Rectal smooth muscle tissue (tissue), 1 donor: ENCODE measurements around the gene BPHL.
"Not testable (repeated sequence)": the region's sequence is repeated elsewhere in the genome, so short reads cannot be mapped to it uniquely, and the experiment has no call there.

Source experiments
- H3K27ac ChIP-seq: one replicate; pipeline ENCODE4 v1.7.0; 2013; ENCODE audit warnings: low read depth, low read length, inconsistent platforms
- H3K27me3 ChIP-seq: one replicate; pipeline ENCODE4 v1.7.0; 2013; ENCODE audit warnings: low read length; ENCODE audit not compliant: control insufficient read depth, insufficient read depth
- H3K36me3 ChIP-seq: one replicate; pipeline ENCODE4 v1.7.0; 2013; ENCODE audit warnings: low read length; ENCODE audit not compliant: control insufficient read depth, insufficient read depth
- H3K4me1 ChIP-seq: one replicate; pipeline ENCODE4 v1.7.0; 2013; ENCODE audit warnings: low read length; ENCODE audit not compliant: control insufficient read depth, insufficient read depth
- H3K4me3 ChIP-seq: one replicate; pipeline ENCODE4 v1.7.0; 2013; ENCODE audit warnings: low read length
- H3K9ac ChIP-seq: one replicate; pipeline ENCODE4 v1.7.0; 2013; ENCODE audit warnings: low read length

Gene BPHL

DNA sequence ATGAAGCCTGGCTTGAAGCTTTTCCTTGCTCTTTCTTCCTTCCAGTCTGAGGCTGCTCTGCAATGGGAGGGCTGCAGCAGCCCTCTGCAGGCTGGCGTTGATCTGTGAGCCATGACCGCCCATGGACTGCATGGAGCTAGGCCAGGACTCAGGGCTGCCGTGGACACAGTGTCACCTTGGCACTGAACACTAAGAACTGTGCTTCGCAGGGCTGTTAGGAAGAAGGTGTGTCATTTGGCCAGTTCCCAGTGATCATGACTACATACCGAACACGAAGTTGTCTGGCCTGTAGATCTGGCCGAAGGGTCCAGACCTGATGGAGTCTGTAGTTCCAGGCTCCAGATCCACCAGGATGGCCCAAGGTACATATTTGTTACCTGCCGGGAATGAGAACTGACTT, 60.2 kb downstream of the BPHL start:
- H3K4me3 ChIP-seq, H3K27ac ChIP-seq, H3K4me1 ChIP-seq, H3K27me3 ChIP-seq, H3K36me3 ChIP-seq, H3K9ac ChIP-seq: not testable (repeated sequence)

DNA sequence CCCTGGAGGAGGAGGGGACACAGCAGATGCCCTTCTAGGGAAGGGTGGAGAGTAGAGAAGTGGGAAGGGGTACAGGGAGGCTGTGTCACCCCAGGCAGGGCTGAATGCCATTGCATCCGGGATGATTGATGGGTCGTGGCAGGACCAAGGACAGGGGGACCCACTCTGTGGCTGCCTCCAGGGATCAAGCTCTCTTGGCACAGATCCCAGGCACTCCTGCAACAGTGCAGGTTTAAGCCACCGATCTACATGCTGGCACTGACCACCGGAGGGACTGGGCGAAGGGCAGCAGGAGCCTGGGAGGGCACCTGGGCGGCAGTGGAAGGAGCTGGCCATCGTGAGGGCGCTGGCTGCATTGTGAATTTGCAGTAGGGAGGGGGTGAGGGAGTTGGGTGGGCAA, 61.4 kb downstream of the BPHL start:
- not testable (repeated sequence) for H3K27me3 ChIP-seq, H3K27ac ChIP-seq, H3K9ac ChIP-seq, H3K4me3 ChIP-seq, H3K36me3 ChIP-seq, H3K4me1 ChIP-seq

DNA sequence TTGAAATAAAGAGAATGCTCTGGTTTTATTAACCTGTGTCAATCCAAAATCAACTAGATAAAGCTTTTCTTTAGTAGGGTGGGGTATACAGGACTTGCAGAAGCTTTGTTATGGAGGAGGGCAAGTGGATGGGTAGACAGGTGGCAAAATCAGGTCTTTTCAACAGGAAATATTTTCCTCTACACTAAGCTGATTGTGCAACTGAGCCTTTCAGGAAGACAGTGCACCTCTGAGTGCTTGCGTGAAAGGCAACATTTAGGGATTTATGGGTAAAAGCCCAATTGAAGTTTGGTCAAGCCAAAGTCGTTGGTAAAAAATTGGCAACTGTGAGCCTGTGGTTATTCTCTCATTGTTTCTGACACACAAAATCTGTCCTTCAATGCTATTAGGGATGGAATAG, 62.6 kb downstream of the BPHL start:
- Histone ChIP-seq H3K4me3 (no peak overlapping the region), H3K9ac (no peak overlapping the region), H3K36me3 (no peaks in the 10 kb centered on the region)

DNA sequence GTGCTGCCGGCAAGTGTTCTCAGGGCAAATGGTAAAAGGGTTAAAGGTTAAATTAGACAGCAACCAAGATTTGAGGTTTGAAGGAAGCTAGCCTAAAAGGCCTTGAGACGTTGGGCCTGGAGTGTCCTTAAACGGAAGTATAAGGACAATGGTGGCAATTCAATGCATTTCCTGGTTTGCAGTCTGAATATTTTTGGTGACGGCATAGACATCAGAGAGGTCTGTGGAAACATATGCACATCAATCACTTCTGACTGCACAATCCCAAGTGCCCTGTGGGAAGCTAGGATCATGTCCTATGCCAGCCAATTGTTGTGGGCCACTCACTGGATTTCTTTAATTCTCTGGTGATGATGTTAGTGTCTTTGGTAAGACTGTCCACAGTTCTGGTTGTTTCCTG, 64.6 kb downstream of the BPHL start:
- H3K4me3 ChIP-seq, result no peak overlapping the region
- no peaks in the 10 kb centered on the region for H3K4me1 ChIP-seq
- H3K27me3 ChIP-seq, result no peaks in the 10 kb centered on the region
- H3K27ac ChIP-seq, result no peak overlapping the region
- no peak overlapping the region for H3K9ac ChIP-seq
- H3K36me3 ChIP-seq, result no peaks in the 10 kb centered on the region

More for the DNA sequence above, 62.6 kb downstream of the BPHL start:
- Histone ChIP-seq H3K4me1 (no peaks in the 10 kb centered on the region), H3K27ac (no peak overlapping the region), H3K27me3 (no peaks in the 10 kb centered on the region)

DNA sequence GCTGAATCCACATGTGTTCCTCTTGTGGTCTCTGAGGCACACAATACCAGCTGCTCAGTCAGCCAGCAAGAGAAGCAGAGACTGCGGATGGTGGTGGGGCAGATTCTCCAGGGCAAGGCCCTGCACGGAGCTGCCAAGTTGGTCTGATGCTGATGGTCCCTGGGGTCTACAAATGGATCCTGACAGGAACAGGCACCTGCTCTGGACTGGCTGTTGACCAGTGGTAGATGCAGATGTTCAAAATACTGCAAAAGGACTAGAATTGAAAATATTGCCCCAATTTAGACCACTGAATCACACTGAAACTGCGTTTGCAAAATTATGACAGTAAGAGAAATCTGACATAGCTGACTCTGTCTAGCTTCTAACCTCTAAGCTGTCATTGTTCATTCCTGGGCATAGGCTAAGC, 68.5 kb downstream of the BPHL start:
- Histone ChIP-seq H3K27me3 (no peaks in the 10 kb centered on the region), H3K27ac (no peak overlapping the region), H3K36me3 (no peaks in the 10 kb centered on the region), H3K9ac (no peak overlapping the region), H3K4me1 (no peaks in the 10 kb centered on the region), H3K4me3 (no peak overlapping the region)

DNA sequence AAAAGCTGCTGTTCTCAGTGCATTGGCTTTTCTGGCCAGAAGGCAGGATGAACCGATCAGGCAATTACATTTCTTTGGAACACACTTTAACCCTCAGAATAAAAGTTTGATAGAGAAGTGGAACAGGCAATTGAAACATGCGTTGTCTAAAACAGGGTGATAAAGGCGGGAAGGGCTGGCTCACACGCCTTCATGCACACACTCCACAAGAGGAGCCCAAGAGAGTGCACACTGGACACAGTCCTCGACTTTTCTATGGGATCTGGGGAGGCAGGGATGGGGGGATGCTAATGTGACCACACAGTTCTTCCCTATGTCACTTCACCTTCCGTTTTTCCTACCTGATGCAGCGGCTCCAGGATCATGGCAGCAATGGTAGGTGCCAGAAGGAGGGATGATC, 69.8 kb downstream of the BPHL start:
- H3K36me3 ChIP-seq, result no peaks in the 10 kb centered on the region
- no peaks in the 10 kb centered on the region for H3K27me3 ChIP-seq
- no peak overlapping the region for H3K4me3 ChIP-seq
- H3K27ac ChIP-seq, result no peak overlapping the region
- H3K9ac ChIP-seq, result no peak overlapping the region
- no peaks in the 10 kb centered on the region for H3K4me1 ChIP-seq

DNA sequence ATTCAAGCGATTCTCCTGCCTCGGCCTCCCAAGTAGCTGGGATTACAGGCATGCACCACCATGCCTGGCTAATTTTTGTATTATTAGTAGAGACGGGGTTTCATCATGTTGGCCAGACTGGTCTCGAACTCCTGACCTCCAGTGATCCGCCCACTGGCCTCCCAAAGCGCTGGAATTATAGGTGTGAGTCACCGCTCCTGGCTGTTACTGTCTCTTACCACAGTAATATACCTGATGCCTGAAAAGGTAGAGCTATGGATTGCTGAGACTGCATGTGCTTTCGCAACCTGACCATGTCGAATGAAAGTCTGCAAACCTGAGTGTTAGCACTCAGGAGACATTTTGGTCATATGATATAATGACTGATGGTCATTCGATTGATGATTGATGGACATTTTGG, 70.7 kb downstream of the BPHL start:
- H3K4me1 ChIP-seq, H3K36me3 ChIP-seq, H3K27me3 ChIP-seq, H3K27ac ChIP-seq, H3K9ac ChIP-seq, H3K4me3 ChIP-seq: not testable (repeated sequence)

DNA sequence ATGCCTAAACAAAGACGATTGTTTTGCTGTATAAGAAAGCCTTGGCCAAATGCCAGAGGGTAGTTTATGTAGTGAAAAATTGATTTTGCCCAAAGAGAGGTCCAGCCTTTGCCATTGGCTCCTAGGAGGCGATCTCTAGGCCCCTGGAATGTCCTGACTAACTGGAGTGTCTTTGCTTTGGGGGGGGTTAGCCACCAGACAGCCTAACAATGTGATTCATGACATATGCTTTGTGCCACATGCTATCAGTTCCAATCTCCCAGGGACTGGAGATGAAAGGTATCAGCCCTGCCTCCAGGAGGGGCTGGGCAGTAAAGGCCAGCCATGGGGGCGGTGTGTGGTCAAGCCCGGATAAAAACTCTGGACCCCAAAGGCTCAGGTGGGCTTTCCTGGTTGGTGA, 71.5 kb downstream of the BPHL start:
- H3K27ac ChIP-seq, result no peak overlapping the region
- no peak overlapping the region for H3K9ac ChIP-seq
- no peaks in the 10 kb centered on the region for H3K36me3 ChIP-seq
- H3K4me1 ChIP-seq, result no peaks in the 10 kb centered on the region
- no peaks in the 10 kb centered on the region for H3K27me3 ChIP-seq
- H3K4me3 ChIP-seq, result no peak overlapping the region

DNA sequence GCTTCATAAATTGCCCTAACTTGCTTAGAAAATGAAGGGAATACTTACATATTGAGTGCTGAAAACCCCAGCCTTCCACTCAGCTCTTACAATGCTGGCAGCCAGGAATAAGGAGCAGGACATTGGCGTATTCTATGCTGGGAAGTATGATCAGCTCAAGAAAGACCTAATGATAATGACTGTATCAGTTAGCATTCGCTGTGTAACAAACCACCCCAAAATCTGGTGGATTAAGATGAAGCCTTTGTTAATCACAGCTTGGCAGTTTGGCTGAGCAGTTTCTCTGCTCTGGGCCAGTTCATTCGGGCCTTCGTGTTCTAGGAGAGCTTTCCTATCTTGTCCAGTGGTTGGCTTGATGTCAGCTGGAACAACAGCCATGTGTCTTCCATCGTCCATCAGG, 72.3 kb downstream of the BPHL start:
- Histone ChIP-seq H3K27me3 (no peaks in the 10 kb centered on the region), H3K9ac (no peak overlapping the region), H3K4me3 (no peak overlapping the region), H3K36me3 (no peaks in the 10 kb centered on the region), H3K27ac (no peak overlapping the region), H3K4me1 (no peaks in the 10 kb centered on the region)

DNA sequence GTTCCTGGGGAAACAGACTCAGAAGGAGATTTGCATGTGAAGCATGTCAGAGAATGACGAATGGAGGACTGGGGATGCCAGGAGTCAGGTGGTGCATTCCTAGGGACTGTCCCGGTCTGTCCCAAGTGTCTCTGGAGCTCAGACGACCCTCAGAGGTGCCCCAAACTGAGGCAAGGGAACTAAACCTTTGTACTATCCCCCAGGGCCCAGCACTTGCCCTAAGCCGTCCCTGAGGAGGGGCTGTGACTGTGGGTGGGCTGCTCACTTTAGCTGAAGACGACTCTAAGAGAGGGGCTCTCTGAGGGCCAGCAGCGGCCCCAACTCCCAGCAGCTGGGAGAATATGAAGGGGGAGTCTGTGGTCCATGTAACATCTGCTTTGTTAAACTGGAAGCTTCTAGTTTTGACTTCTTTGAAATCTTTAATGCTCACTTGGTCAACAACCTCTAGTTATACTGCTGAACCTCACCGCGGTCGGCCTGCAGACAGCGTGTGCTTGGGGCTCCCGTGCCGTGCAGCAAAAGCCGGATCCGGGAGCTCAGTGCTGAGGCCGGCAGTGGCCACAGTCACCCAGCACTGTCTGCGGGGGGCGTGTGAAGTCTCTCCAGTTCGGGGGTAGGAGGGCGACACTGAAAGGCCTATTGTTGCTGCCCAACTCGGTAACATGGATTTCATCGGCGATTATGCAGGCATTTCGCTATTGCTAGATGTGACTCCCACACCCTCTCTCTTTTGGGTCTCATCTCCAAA, 74.8 kb downstream of the BPHL start:
- no peak overlapping the region for H3K27ac ChIP-seq
- H3K4me3 ChIP-seq, result no peak overlapping the region
- H3K36me3 ChIP-seq, result no peaks in the 10 kb centered on the region
- H3K27me3 ChIP-seq, result no peaks in the 10 kb centered on the region
- no peak overlapping the region for H3K9ac ChIP-seq
- no peaks in the 10 kb centered on the region for H3K4me1 ChIP-seq

DNA sequence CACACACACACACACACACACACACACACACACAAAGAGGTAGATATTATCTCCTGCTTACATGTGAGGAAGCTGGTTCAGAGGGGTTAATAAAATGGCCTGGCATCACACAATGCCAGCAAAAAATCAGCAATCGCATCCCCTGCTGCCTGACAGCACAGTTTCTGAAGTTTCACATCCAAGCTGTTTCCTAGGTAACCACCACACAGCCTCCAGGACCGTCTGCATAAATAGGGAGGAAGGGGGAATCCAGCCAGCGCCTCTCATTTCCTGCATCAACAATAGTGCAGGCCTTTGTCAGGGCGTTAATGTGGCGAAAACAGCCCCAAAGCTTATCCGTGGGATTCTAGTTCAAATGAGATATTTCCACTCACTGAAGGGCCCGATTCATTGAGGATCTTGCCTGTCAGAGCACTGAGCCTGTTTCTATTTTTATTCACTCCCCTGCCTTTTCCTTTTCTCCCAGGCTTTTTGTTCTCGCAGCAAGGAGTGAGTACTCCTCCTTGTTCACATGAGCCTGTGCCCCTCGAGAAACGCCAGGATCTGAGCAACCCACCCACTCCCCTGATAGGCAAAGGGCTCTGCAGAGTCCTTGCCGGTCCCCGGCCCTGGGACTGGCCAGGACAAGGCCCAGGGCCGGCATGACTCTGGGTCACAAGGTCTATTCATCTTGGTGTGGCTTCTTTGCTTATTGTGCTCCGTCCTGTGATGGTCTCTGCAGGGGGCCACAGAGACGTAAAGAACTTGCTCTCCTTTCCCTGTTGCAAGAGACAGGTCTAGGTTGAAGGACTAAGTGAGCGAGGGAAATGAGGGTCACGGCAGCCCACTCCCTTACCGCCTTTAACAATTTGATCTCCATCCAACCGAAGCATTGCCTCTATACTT, 76.3 kb downstream of the BPHL start:
- no peak overlapping the region for H3K9ac ChIP-seq

DNA sequence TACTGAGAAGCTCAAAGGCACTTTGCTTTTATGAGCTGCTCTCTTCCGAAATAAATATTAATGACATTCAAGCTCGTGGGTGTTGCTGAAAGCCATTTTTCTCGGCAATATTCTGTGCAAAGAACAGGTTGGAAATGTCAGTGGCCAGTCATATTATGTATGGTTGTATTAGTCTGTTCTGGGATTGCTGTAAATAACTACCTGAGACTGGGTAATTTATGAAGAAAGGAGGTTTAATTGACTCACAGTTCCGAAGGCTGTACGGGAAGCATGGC, 76.8 kb downstream of the BPHL start:
- Histone ChIP-seq H3K36me3 (no peaks in the 10 kb centered on the region), H3K27me3 (no peaks in the 10 kb centered on the region), H3K4me3 (no peak overlapping the region), H3K9ac (no peak overlapping the region), H3K27ac (peak overlapping the region; percentile 21), H3K4me1 (no peaks in the 10 kb centered on the region)

More for the DNA sequence above, 76.3 kb downstream of the BPHL start:
- Histone ChIP-seq H3K27ac (peak overlapping the region; percentile 21), H3K36me3 (no peaks in the 10 kb centered on the region), H3K27me3 (no peaks in the 10 kb centered on the region), H3K4me3 (no peak overlapping the region), H3K4me1 (no peaks in the 10 kb centered on the region)
